Mesendoderm (in vitro differentiated cells): ENCODE data around the gene MECP2. TPM values are rescaled to one million over a fixed set of nuclear protein-coding genes. Genes with fewer than 3 reads are reported as not detected.
"Not testable (repeated sequence)": the region's sequence is repeated elsewhere in the genome, so short reads cannot be mapped to it uniquely, and the experiment has no call there.

Experiments used
- DNase-seq: peaks from one replicate; pipeline ENCODE4 v3.0.0; 2013
- H2AK5ac ChIP-seq: 2 replicates; pipeline ENCODE4 v1.6.1; 2013; ENCODE audit warnings: low read length, inconsistent platforms
- H2BK120ac ChIP-seq: 2 replicates; pipeline ENCODE4 v1.6.1; 2013; ENCODE audit warnings: low read depth, mild to moderate bottlenecking, low read length, moderate library complexity, mixed read lengths
- H2BK15ac ChIP-seq: replicated peaks from 2 replicates; pipeline ENCODE4 v1.6.1; 2013; ENCODE audit warnings: low read depth, mild to moderate bottlenecking, moderate library complexity
- H2BK5ac ChIP-seq: 2 replicates; pipeline ENCODE4 v1.6.1; 2013; ENCODE audit warnings: low read length, inconsistent platforms
- H3K18ac ChIP-seq: 2 replicates; pipeline ENCODE4 v1.6.1; 2013; ENCODE audit warnings: mild to moderate bottlenecking, low read length, mixed read lengths
- H3K23ac ChIP-seq: one replicate; pipeline ENCODE4 v1.6.1; 2013; ENCODE audit warnings: low read length
- H3K27ac ChIP-seq: 2 replicates; pipeline ENCODE4 v1.5.1; 2013; ENCODE audit warnings: low read depth, mild to moderate bottlenecking, inconsistent platforms, low read length, moderate library complexity
- H3K27me3 ChIP-seq: 2 replicates; pipeline ENCODE4 v1.6.1; 2013; ENCODE audit warnings: low read length, control low read depth, mild to moderate bottlenecking, inconsistent platforms; ENCODE audit not compliant: insufficient read depth, poor library complexity
- H3K36me3 ChIP-seq: 2 replicates; pipeline ENCODE4 v1.6.1; 2013; ENCODE audit warnings: low read length, inconsistent platforms; ENCODE audit not compliant: control insufficient read depth, insufficient read depth
- H3K4ac ChIP-seq: one replicate; pipeline ENCODE4 v1.6.1; 2013; ENCODE audit warnings: low read depth, mild to moderate bottlenecking, low read length, moderate library complexity
- H3K4me1 ChIP-seq: 2 replicates; pipeline ENCODE4 v1.6.1; 2013; ENCODE audit warnings: low read depth, low read length, inconsistent platforms; ENCODE audit not compliant: control insufficient read depth
- H3K4me2 ChIP-seq: 2 replicates; pipeline ENCODE4 v1.6.1; 2013; ENCODE audit warnings: low read length
- H3K4me3 ChIP-seq: 2 replicates; pipeline ENCODE4 v1.5.1; 2013; ENCODE audit warnings: mild to moderate bottlenecking, low read length
- H3K56ac ChIP-seq: one replicate; pipeline ENCODE4 v1.6.1; 2013; ENCODE audit warnings: low read length
- H3K79me1 ChIP-seq: 2 replicates; pipeline ENCODE4 v1.6.1; 2013; ENCODE audit warnings: low read length, inconsistent platforms
- H3K79me2 ChIP-seq: 2 replicates; pipeline ENCODE4 v1.6.1; 2013; ENCODE audit warnings: mild to moderate bottlenecking, low read length; ENCODE audit not compliant: control insufficient read depth, insufficient read depth
- H3K9ac ChIP-seq: 2 replicates; pipeline ENCODE4 v1.6.1; 2013; ENCODE audit warnings: low read length, inconsistent platforms
- H4K5ac ChIP-seq: one replicate; pipeline ENCODE4 v1.6.1; 2013; ENCODE audit warnings: low read length
- H4K8ac ChIP-seq: one replicate; pipeline ENCODE4 v1.6.1; 2013; ENCODE audit warnings: low read depth, mild to moderate bottlenecking, control low read depth, low read length, moderate library complexity
- WGBS: extraction: QIAGEN DNeasy Blood & Tissue Kit; methylation state at CpG from one replicate; pipeline ENCODE4 v1.1.7; 2013; ENCODE audit warnings: low lambda C conversion rate, missing lambda C conversion rate; ENCODE audit not compliant: insufficient coverage; ENCODE audit errors: extremely low coverage; 5-methylcytosine and 5-hydroxymethylcytosine counted together
- polyA plus RNA-seq, 2 experiments: library from polyadenylated mRNA; stranded (reverse); fragments of 200-250 nt; gene quantifications; one replicate each; pipeline ENCODE4 v1.2.3, GENCODE V29; 2013

The MECP2 gene
- polyA plus RNA-seq (2013, experiment 1 of 2) = 23.5 TPM
- 24.6 TPM for polyA plus RNA-seq (2013, experiment 2 of 2)

DNA sequence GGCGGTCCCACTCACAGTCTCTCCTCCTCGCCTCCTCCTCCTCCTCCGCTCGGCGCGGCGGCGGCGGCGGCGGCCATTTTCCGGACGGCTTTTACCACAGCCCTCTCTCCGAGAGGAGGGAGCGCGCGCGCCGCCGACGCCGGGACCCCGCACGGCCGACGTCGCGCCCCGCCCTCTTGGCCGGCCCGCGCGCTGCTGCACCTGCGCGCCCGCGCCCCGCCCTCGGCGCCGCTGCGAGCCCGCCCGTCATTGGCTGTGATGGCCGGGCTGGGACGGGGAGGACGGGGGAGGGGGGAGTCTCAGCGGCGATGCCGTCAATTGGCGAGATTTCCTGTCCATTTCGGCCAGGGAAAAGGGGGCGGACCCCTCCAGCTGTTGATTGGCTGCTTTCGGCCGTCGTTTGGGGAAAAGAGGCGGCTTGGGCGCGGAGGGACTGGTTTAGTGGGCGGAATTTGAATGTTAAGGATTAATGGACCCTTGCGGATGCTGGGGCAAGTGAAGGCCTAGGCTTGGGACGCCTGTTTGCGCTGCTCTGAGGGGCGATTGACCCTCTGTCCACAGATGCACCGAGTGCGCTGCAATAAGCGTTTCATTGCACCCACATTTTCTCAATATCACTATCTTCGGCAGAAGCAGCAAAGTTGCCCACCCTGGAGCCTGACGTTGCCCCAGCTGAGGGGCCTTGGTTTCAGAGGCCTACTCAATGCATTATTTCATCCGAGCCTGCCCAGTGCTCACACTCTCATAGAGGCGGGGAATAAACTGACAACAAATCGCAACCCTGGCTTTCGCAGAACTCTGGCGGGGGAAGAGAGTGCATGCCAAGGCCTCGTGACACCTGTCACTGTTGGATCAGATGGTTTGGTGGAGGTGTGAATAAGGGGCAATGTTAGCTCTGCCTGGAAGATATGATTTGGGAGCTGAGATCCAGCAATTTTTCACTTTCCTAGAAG is at the start of gene MECP2:
Gene MECP2 (minus strand): TSS at position 129 of the 953 bp plus-strand sequence.
- Histone ChIP-seq H3K4me2 (peak within 1 kb of the TSS; percentile 67), H2BK5ac (no peak within 1 kb of the TSS), H3K27ac (peak within 1 kb of the TSS; percentile 76), H2AK5ac (no peak within 1 kb of the TSS), H2BK120ac (no peak within 1 kb of the TSS), H3K27me3 (no peaks in the 10 kb centered on the region), H3K36me3 (no peaks in the 10 kb centered on the region), H3K4me1 (peaks cover 4% of the 10 kb centered on the region), H3K9ac (peak within 1 kb of the TSS; percentile 80), H3K79me2 (peaks cover 35% of the 10 kb centered on the region), H3K18ac (peak within 1 kb of the TSS; percentile 100), H3K79me1 (peaks cover 2% of the 10 kb centered on the region), H3K4me3 (peak within 1 kb of the TSS; percentile 49), H3K23ac (no peak within 1 kb of the TSS), H4K5ac (no peak within 1 kb of the TSS), H3K56ac (peak within 1 kb of the TSS; percentile 88), H2BK15ac (no peak within 1 kb of the TSS), H3K4ac (peak within 1 kb of the TSS; percentile 79), H4K8ac (peak within 1 kb of the TSS; percentile 76)
- DNase-seq = peak; percentile 95
- WGBS = no CpG with 5 or more reads among the region's 75 CpGs

- not testable (repeated sequence) for H3K27me3 ChIP-seq, H4K8ac ChIP-seq, H3K79me1 ChIP-seq, H2BK5ac ChIP-seq, H3K9ac ChIP-seq, H3K4me3 ChIP-seq, H3K79me2 ChIP-seq, DNase-seq, H4K5ac ChIP-seq, H2AK5ac ChIP-seq, H3K56ac ChIP-seq, H3K4me1 ChIP-seq, H3K4ac ChIP-seq, H2BK15ac ChIP-seq, H3K18ac ChIP-seq, H2BK120ac ChIP-seq, H3K23ac ChIP-seq, H3K27ac ChIP-seq, H3K4me2 ChIP-seq, H3K36me3 ChIP-seq
- no CpG with 5 or more reads among the region's 15 CpGs for WGBS
Measured at GRCh38 chrX:154144010-154144409, 46.5 kb upstream of the MECP2 start, which contains the start of gene OPN1LW. OPN1LW (plus strand) TSS chrX:154144243; CDS start chrX:154144284, 41 bp downstream.

DNA sequence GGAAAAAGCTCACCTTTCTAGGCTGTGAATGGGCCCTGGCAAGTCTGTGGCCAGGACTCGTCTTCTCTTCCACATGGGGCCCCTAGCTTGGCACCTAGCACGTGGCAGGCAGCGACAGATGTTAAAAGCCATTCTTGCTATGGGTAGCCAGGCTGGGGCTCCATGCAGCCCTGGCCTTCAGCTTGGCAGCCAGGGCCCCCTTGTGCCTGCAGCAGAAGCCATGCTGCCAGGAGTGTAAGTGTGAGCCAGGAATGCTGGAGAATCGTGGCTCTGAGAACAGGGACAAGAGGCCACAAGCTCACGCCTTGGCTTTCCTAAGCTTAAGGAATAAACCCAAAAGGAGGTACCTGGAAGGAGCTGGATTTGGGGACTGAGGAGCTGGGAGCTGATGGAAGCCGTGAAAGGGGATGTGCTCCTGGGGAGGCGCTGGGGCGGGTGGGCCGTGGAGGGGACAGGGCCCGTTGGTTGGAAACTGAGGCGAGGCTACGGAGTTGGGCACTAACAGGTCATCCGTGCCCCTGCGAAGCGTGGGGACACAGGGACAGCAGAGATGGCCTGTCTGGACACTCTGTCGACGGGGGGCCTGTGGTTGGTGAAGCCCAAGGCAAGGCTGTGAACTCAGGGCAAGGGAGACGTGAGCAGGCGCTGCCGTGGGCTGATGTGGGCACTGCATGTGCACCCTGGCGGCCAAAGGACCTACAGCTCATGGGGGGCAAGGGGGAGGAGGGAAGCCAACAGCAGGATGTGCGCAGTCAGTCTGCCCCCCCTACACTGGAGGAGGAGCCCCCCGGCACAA is 45.6 kb upstream of the MECP2 start:
- Histone ChIP-seq H3K4me2 (no peak overlapping the region), H3K36me3 (no peaks in the 10 kb centered on the region), H4K8ac (no peak overlapping the region), H2BK120ac (no peak overlapping the region), H2AK5ac (no peak overlapping the region), H3K79me2 (no peaks in the 10 kb centered on the region), H3K4me1 (no peaks in the 10 kb centered on the region), H3K4me3 (no peak overlapping the region), H3K18ac (no peak overlapping the region), H4K5ac (no peak overlapping the region), H3K27ac (no peak overlapping the region), H3K4ac (no peak overlapping the region), H3K23ac (no peak overlapping the region), H3K9ac (no peak overlapping the region), H3K79me1 (no peaks in the 10 kb centered on the region), H2BK5ac (no peak overlapping the region), H2BK15ac (no peak overlapping the region), H3K27me3 (no peaks in the 10 kb centered on the region), H3K56ac (no peak overlapping the region)
- no peak for DNase-seq
- no CpG with 5 or more reads among the region's 23 CpGs for WGBS

- Histone ChIP-seq H3K9ac (no peak overlapping the region), H2BK120ac (no peak overlapping the region), H3K56ac (no peak overlapping the region), H3K36me3 (no peaks in the 10 kb centered on the region), H4K8ac (no peak overlapping the region), H3K79me2 (no peaks in the 10 kb centered on the region), H3K4me1 (no peaks in the 10 kb centered on the region), H2BK5ac (no peak overlapping the region), H3K4ac (no peak overlapping the region), H4K5ac (no peak overlapping the region), H3K4me2 (no peak overlapping the region), H3K27ac (no peak overlapping the region), H2AK5ac (no peak overlapping the region), H2BK15ac (no peak overlapping the region), H3K18ac (no peak overlapping the region), H3K79me1 (no peaks in the 10 kb centered on the region), H3K4me3 (no peak overlapping the region), H3K23ac (no peak overlapping the region), H3K27me3 (no peaks in the 10 kb centered on the region)
- WGBS = no CpG with 5 or more reads among the region's 8 CpGs
- no peak for DNase-seq
Measured at GRCh38 chrX:154142386-154142785, 44.9 kb upstream of the MECP2 start.

DNA sequence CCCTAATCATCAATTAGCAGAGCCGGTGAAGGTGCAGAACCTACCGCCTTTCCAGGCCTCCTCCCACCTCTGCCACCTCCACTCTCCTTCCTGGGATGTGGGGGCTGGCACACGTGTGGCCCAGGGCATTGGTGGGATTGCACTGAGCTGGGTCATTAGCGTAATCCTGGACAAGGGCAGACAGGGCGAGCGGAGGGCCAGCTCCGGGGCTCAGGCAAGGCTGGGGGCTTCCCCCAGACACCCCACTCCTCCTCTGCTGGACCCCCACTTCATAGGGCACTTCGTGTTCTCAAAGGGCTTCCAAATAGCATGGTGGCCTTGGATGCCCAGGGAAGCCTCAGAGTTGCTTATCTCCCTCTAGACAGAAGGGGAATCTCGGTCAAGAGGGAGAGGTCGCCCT is 43.2 kb upstream of the MECP2 start:
- H3K9ac ChIP-seq = no peak overlapping the region
- no peak overlapping the region for H3K4me3 ChIP-seq
- H4K8ac ChIP-seq = no peak overlapping the region
- H2BK15ac ChIP-seq = no peak overlapping the region
- H3K79me1 ChIP-seq = no peaks in the 10 kb centered on the region
- no peaks in the 10 kb centered on the region for H3K79me2 ChIP-seq
- no peak for DNase-seq
- H3K18ac ChIP-seq = no peak overlapping the region
- H4K5ac ChIP-seq = no peak overlapping the region
- no peak overlapping the region for H2BK5ac ChIP-seq
- no peaks in the 10 kb centered on the region for H3K4me1 ChIP-seq
- no peak overlapping the region for H3K4ac ChIP-seq
- H2AK5ac ChIP-seq = no peak overlapping the region
- H3K23ac ChIP-seq = no peak overlapping the region
- no peak overlapping the region for H2BK120ac ChIP-seq
- no peak overlapping the region for H3K27ac ChIP-seq
- H3K36me3 ChIP-seq = no peaks in the 10 kb centered on the region
- no CpG with 5 or more reads among the region's 10 CpGs for WGBS
- no peak overlapping the region for H3K56ac ChIP-seq
- no peaks in the 10 kb centered on the region for H3K27me3 ChIP-seq
- H3K4me2 ChIP-seq = no peak overlapping the region
